Left lung (tissue), 10 donors: ENCODE measurements around the gene AUTS2. TPM values are rescaled to one million over a fixed set of nuclear protein-coding genes. Genes with fewer than 3 reads are reported as not detected.

Experiments
- ATAC-seq: fragments of 200-7000 bp; cut with Tn5 transposase; one replicate; pipeline ENCODE4 v1.9.1; 2020; ENCODE audit warnings: moderate library complexity
- DNase-seq, 4 donors: peaks; one replicate each; pipeline ENCODE4 v3.0.0-alpha.2; 2013 to 2020
- H3K27ac ChIP-seq, 2 donors: fragments of 200-600 bp; sonication (generic) in 1 of 2; one replicate each; pipeline versions ENCODE4 v1.5.0 to v1.8.0; 2020 to 2021
- H3K27me3 ChIP-seq, 2 donors: fragments of 200-600 bp; sonication (generic) in 1 of 2; one replicate each; pipeline versions ENCODE4 v1.5.0 to v1.8.0; 2020 to 2021
- H3K36me3 ChIP-seq, 2 donors: fragments of 200-600 bp; sonication (generic) in 1 of 2; one replicate each; pipeline versions ENCODE4 v1.5.0 to v1.8.0; 2020 to 2021
- H3K4me1 ChIP-seq, 2 donors: fragments of 200-600 bp; one replicate each; pipeline ENCODE4 v1.8.0; 2021
- H3K4me3 ChIP-seq, 2 donors: fragments of 200-600 bp; sonication (generic) in 1 of 2; one replicate each; pipeline versions ENCODE4 v1.5.0 to v1.8.0; 2020 to 2021; ENCODE audit warnings: mild to moderate bottlenecking in 1 of 2
- H3K9me3 ChIP-seq, 2 donors: fragments of 200-600 bp; sonication (generic) in 1 of 2; one replicate each; pipeline versions ENCODE4 v1.5.0 to v1.8.0; 2020 to 2021
- intact Hi-C, 2 donors: fragments of 100-400 bp; cut with DNase I; formaldehyde crosslinking; loops; one replicate each; pipeline versions ENCODE4 v1.11.2 to v1.14.2; 2022
- polyA plus RNA-seq, 6 donors: library from polyadenylated mRNA; unstranded; fragments of 120-200 nt; gene quantifications; one replicate each; pipeline ENCODE4 v1.2.1, GENCODE V29; 2013; ENCODE audit not compliant: insufficient read length in 6 of 6
- total RNA-seq, 2 donors: library from RNA; stranded (reverse); fragmentation: NEBNext Ultra II Directional; extraction: Animal tissue kit (Norgen Biotek cat#: 25700); gene quantifications; one replicate each; pipeline ENCODE4 v1.2.1, GENCODE V29; 2021
- TF ChIP-seq, protein P1 (sequence below), 2 donors: fragments of 200-600 bp; sonication (generic) in 1 of 2; IDR thresholded peaks; one replicate each; pipeline versions ENCODE4 v1.5.0 to v1.8.0; 2021; ENCODE audit warnings: antibody characterized with exemption in 2 of 2
- donor health status: DM: no; HTN: yes; CAD: no.
- donor health status: DM: no; HTN: no; CAD: no.

Gene AUTS2
- total and polyA plus RNA-seq, 8 donors: 40.4 to 119 (median 103) TPM

DNA sequence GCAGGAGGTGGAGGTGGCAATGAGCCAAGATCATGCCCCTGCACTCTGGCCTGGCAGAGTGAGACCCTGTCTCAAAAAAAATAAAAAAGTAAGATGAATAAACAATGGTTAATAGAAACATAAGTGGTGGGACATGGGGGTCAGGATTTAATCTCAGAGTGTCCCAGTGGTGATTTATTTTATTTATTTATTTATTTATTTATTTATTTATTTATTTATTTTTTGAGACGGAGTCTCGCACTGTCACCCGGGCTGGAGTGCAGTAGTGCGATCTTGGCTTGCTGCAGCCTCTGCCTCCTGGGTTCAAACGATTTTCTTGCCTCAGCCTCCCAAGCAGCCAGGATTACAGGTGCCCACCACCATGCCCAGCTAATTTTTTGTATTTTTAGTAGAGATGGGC lies 1051.0 kb downstream of the AUTS2 start:
- TF ChIP-seq, protein P1, sequence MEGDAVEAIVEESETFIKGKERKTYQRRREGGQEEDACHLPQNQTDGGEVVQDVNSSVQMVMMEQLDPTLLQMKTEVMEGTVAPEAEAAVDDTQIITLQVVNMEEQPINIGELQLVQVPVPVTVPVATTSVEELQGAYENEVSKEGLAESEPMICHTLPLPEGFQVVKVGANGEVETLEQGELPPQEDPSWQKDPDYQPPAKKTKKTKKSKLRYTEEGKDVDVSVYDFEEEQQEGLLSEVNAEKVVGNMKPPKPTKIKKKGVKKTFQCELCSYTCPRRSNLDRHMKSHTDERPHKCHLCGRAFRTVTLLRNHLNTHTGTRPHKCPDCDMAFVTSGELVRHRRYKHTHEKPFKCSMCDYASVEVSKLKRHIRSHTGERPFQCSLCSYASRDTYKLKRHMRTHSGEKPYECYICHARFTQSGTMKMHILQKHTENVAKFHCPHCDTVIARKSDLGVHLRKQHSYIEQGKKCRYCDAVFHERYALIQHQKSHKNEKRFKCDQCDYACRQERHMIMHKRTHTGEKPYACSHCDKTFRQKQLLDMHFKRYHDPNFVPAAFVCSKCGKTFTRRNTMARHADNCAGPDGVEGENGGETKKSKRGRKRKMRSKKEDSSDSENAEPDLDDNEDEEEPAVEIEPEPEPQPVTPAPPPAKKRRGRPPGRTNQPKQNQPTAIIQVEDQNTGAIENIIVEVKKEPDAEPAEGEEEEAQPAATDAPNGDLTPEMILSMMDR (IDR thresholded peaks at IDR 0.05): no peak
- Histone ChIP-seq H3K27me3 (no peaks in the 10 kb centered on the region), H3K36me3 (no peaks in the 10 kb centered on the region), H3K4me3 (no peak overlapping the region), H3K27ac (no peak overlapping the region), H3K4me1 (no peaks in the 10 kb centered on the region), H3K9me3 (no peaks in the 10 kb centered on the region)
- ATAC-seq (no peak), DNase-seq (no peak)
- intact Hi-C loops: no loop called here

DNA sequence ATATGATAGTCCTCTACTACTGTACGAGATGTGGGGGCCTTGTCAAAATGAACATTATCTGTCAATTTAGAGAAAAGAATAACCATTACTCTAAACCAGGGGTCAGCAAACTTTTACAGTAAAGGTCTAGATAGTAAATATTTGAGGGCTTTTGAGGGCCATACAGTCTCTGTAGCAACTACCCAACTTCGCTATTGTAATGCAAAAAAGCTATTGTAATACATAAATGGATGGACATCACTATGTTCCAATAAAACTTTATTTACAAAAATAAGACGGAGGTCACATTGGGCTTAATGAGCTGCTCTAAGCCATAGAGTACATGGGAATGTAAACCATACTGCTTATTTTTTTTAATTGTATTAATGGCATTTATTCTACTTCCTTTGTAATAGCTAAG lies 1055.9 kb downstream of the AUTS2 start:
- TF ChIP-seq, protein P1 (IDR thresholded peaks at IDR 0.05): no peak
- ATAC-seq (no peak), DNase-seq (no peak)
- intact Hi-C loops: no loop called here
- H3K27ac ChIP-seq: no peak overlapping the region
- no peaks in the 10 kb centered on the region for H3K9me3 ChIP-seq
- H3K27me3 ChIP-seq: no peaks in the 10 kb centered on the region
- no peak overlapping the region for H3K4me3 ChIP-seq
- no peaks in the 10 kb centered on the region for H3K4me1 ChIP-seq
- H3K36me3 ChIP-seq: no peaks in the 10 kb centered on the region

DNA sequence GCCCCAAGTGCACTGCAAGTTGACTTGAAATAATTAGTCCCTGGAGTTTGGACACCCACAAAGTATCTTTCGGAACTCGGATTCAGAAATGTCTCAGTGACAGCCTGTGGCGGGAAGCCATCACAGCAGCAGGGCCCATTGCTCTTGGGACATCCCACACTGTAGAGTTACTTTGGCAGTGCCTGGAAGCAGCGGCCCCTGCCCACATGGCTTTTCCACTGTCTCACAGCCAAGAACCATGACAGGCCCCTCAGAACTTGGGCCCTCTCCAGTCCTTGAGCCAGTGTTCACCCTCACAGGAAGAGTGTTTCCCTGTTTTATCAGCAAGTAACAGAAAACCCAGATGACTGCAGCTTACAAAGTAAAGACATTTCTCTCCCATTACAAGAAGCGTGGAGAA lies 1056.7 kb downstream of the AUTS2 start:
- H3K9me3 ChIP-seq: no peaks in the 10 kb centered on the region
- H3K27ac ChIP-seq: no peak overlapping the region
- intact Hi-C loops: no loop called here
- TF ChIP-seq, protein P1 (IDR thresholded peaks at IDR 0.05): no peak
- H3K4me3 ChIP-seq: no peak overlapping the region
- H3K36me3 ChIP-seq: no peaks in the 10 kb centered on the region
- peak in 2 of 4 donors; percentile 19 to 23 for DNase-seq
- no peaks in the 10 kb centered on the region for H3K27me3 ChIP-seq
- no peaks in the 10 kb centered on the region for H3K4me1 ChIP-seq
- no peak for ATAC-seq

DNA sequence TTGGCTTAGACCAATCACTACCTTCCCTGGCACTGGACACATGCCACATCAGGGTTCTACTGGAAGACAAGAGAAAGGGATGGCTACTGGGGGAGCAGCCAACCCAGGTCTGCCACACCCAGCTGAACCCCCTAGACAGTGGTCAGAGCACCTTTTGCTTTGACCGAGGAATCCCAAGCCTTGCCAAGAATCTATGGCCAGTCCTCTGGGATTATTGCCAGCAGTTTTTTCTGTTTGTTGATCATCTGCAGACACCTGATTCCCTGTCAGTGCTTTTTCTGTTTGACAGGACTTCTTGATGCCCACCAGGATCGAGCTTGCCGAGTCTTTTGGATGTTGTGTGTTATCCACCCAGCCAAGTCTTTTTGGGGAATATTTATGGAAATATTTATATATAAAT lies 1057.4 kb downstream of the AUTS2 start:
- no peaks in the 10 kb centered on the region for H3K9me3 ChIP-seq
- H3K36me3 ChIP-seq: no peaks in the 10 kb centered on the region
- TF ChIP-seq, protein P1 (IDR thresholded peaks at IDR 0.05): no peak
- no peak for ATAC-seq
- H3K27me3 ChIP-seq: no peaks in the 10 kb centered on the region
- no peak overlapping the region for H3K27ac ChIP-seq
- no peaks in the 10 kb centered on the region for H3K4me1 ChIP-seq
- intact Hi-C loops: no loop called here
- H3K4me3 ChIP-seq: no peak overlapping the region
- DNase-seq: no peak

DNA sequence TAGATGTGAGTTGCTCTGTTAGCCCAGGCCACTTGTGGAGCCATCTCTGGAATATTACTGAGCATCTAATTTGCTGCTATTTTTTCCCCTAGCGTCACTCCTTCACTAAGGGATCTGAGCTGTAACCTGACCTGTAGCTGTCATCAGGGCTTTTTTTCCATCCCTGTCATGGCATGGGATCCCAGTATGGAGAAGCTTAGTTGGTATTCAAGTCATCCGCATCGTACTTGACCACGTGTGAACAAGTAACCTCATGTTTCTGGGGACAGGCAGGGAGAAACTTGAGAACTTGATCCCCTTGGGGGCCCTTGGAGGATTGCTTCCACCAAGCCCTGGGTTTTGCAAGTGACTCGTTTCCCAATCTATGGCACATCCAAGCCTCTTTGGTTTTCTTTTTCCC lies 1059.3 kb downstream of the AUTS2 start:
- Histone ChIP-seq H3K27me3 (no peaks in the 10 kb centered on the region), H3K27ac (no peak overlapping the region), H3K4me1 (no peaks in the 10 kb centered on the region), H3K9me3 (no peaks in the 10 kb centered on the region), H3K36me3 (no peaks in the 10 kb centered on the region), H3K4me3 (no peak overlapping the region)
- intact Hi-C loops: no loop called here
- ATAC-seq: no peak
- no peak for DNase-seq
- TF ChIP-seq, protein P1 (IDR thresholded peaks at IDR 0.05): no peak
